Karpas-422 (cell line): Measurements from ENCODE around the gene SEZ6. TPM values are rescaled to one million over a fixed set of nuclear protein-coding genes. Genes with fewer than 3 reads are reported as not detected.

ENCODE experiments used
- DNase-seq: peaks from one replicate; pipeline ENCODE4 v3.0.0-alpha.2; 2015
- H2AFZ ChIP-seq: fragments of 200-600 bp; sonication (generic); 2 replicates; pipeline ENCODE4 v1.6.1; 2014; ENCODE audit warnings: antibody characterized with exemption, low read length, mixed read lengths
- H3K27ac ChIP-seq: fragments of 200-600 bp; sonication (generic); 2 replicates; pipeline ENCODE4 v1.5.1; 2014; ENCODE audit warnings: mild to moderate bottlenecking, low read length, moderate library complexity
- H3K27me3 ChIP-seq: fragments of 200-600 bp; sonication (generic); 2 replicates; pipeline ENCODE4 v1.6.1; 2014; ENCODE audit warnings: low read length, mixed read lengths
- H3K36me3 ChIP-seq: fragments of 200-600 bp; sonication (generic); 2 replicates; pipeline ENCODE4 v1.6.1; 2014; ENCODE audit warnings: low read length, mixed read lengths; ENCODE audit not compliant: insufficient read depth
- H3K4me1 ChIP-seq: fragments of 200-600 bp; sonication (generic); 2 replicates; pipeline ENCODE4 v1.6.1; 2014; ENCODE audit warnings: mild to moderate bottlenecking, low read length, mixed read lengths
- H3K4me2 ChIP-seq: fragments of 200-600 bp; sonication (generic); 2 replicates; pipeline ENCODE4 v1.6.1; 2014; ENCODE audit warnings: low read length, low read depth, mild to moderate bottlenecking; ENCODE audit not compliant: poor library complexity, severe bottlenecking
- H3K4me3 ChIP-seq: fragments of 200-600 bp; sonication (generic); 2 replicates; pipeline ENCODE4 v1.5.1; 2014; ENCODE audit warnings: mild to moderate bottlenecking, antibody characterized with exemption, low read length, mixed read lengths
- H3K79me2 ChIP-seq: fragments of 200-600 bp; sonication (generic); 2 replicates; pipeline ENCODE4 v1.6.1; 2014; ENCODE audit warnings: mild to moderate bottlenecking, low read length, mixed read lengths
- H3K9ac ChIP-seq: fragments of 200-600 bp; sonication (generic); 2 replicates; pipeline ENCODE4 v1.6.0; 2014; ENCODE audit warnings: low read length
- H3K9me2 ChIP-seq: fragments of 200-600 bp; sonication (generic), shearing (Covaris generic); replicated peaks from 2 replicates; pipeline ENCODE4 v1.6.0; 2014; ENCODE audit warnings: mild to moderate bottlenecking, low read length, moderate library complexity; ENCODE audit not compliant: insufficient read depth
- H3K9me3 ChIP-seq: fragments of 300-700, 200-600 bp; sonication (generic); 2 replicates; pipeline ENCODE4 v1.6.1; 2014; ENCODE audit warnings: low read length, mixed read lengths
- H4K20me1 ChIP-seq: fragments of 200-600 bp; sonication (generic); 2 replicates; pipeline ENCODE4 v1.6.1; 2014; ENCODE audit warnings: mild to moderate bottlenecking, antibody characterized with exemption, low read length, low read depth; ENCODE audit not compliant: insufficient read depth
- total RNA-seq: library from RNA; depleted of rRNA; stranded (reverse); fragments of >200 nt; shearing (Covaris generic); gene quantifications from 2 replicates; pipeline ENCODE4 v1.2.3, GENCODE V29; 2014; ENCODE audit warnings: low replicate concordance

The SEZ6 gene
- total RNA-seq, 1 experiment from 2014 or later: not detected

DNA sequence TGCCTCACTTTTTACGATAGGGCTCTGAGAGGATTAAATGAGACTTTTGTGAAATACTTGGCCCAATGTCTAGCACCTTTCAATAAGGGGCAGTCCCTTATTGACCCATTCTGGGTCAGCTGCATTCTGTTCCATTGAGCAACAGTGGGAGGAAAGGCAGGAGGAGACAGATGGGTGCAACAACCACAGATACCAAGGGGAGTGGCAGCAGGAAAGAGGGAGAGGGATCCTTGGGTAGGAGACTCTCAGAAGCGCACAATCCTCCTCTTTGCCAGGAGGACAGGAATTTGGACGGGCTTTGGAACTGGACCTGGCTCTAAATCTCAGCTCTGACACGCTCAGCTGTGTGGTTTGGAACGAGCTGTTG is 40.6 kb upstream of the SEZ6 start:
- no peak overlapping the region for H3K9ac ChIP-seq
- no peaks in the 10 kb centered on the region; the same call in 1 of the 2 replicates for H4K20me1 ChIP-seq
- no peak for DNase-seq
- H3K79me2 ChIP-seq: no peaks in the 10 kb centered on the region
- no peaks in the 10 kb centered on the region for H3K9me2 ChIP-seq
- H3K4me3 ChIP-seq: no peak overlapping the region
- H3K27me3 ChIP-seq: no peaks in the 10 kb centered on the region
- peaks cover 29% of the 10 kb centered on the region for H3K4me1 ChIP-seq
- no peak overlapping the region for H3K27ac ChIP-seq
- H3K9me3 ChIP-seq: no peaks in the 10 kb centered on the region
- H3K4me2 ChIP-seq: no peak overlapping the region
- no peak overlapping the region for H2AFZ ChIP-seq
- H3K36me3 ChIP-seq: no peaks in the 10 kb centered on the region

DNA sequence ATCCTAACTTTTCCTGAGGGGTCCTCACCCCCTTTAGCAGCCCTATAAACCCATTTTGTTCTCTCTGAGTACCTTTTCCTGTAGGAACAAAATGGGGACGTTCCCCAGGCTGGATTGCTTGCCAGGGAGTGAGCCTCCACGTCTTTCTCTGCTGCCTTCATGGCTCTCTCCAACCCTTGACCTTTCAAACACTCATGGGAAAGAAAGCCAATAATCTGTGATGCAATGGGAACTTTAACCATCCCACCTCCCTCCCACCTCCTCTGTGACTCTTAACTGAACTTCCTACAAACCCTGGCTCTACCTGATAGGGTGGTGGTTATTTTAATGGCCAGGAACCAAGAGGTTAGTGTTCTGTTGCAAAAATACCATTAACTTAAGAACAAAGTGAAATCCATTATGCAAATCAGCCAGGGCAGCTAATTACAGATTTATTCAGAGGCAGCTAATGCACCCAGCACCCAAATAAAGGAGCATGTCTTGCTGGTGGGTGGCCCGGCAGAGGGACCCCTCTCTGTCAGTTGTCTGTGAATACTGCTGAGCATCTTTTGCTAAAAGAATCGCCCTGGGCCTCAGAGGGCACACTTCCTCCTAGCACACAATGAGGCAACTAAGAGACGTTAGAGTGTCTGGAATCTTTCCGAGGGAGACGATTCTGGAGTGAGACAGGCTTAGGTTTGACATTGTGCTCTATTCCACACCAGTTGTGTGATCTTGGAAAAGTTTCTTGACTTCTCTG is 40.1 kb upstream of the SEZ6 start:
- H3K4me2 ChIP-seq: no peak overlapping the region

DNA sequence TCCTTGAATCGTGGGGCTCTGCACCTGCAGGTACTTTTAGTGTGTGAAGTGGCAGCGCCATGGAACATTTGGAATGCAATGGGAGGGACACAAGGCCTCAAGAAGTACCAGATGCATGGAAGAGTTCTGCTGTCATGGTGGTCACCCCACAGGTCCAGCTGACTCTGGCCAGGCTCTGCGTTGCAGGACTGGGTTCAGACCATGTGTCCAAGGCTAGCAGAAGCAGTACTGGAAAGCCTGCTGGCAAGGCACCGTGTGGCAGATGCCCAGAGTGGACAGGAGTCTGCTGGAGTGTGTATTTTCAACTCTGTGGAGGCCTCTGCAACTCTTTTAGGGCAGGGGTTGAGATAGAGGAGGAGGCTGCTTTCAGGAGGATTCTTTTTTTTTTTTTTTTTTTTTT is 39.2 kb upstream of the SEZ6 start:
- Histone ChIP-seq H3K27me3 (no peaks in the 10 kb centered on the region), H2AFZ (no peak overlapping the region), H3K4me1 (peaks cover 29% of the 10 kb centered on the region), H3K9me2 (no peaks in the 10 kb centered on the region), H3K9me3 (no peaks in the 10 kb centered on the region), H3K4me3 (no peak overlapping the region), H4K20me1 (no peaks in the 10 kb centered on the region; the same call in 1 of the 2 replicates), H3K4me2 (no peak overlapping the region), H3K79me2 (no peaks in the 10 kb centered on the region), H3K9ac (no peak overlapping the region), H3K27ac (no peak overlapping the region), H3K36me3 (no peaks in the 10 kb centered on the region)
- DNase-seq: no peak

More for the DNA sequence above, 40.1 kb upstream of the SEZ6 start:
- H3K9ac ChIP-seq: no peak overlapping the region
- H3K36me3 ChIP-seq: no peaks in the 10 kb centered on the region
- H3K9me2 ChIP-seq: no peaks in the 10 kb centered on the region
- H2AFZ ChIP-seq: no peak overlapping the region
- no peaks in the 10 kb centered on the region for H3K27me3 ChIP-seq
- no peak overlapping the region for H3K27ac ChIP-seq
- no peak overlapping the region for H3K4me3 ChIP-seq
- DNase-seq: no peak
- peaks cover 29% of the 10 kb centered on the region for H3K4me1 ChIP-seq
- no peaks in the 10 kb centered on the region; the same call in 1 of the 2 replicates for H4K20me1 ChIP-seq
- H3K79me2 ChIP-seq: no peaks in the 10 kb centered on the region
- H3K9me3 ChIP-seq: no peaks in the 10 kb centered on the region

DNA sequence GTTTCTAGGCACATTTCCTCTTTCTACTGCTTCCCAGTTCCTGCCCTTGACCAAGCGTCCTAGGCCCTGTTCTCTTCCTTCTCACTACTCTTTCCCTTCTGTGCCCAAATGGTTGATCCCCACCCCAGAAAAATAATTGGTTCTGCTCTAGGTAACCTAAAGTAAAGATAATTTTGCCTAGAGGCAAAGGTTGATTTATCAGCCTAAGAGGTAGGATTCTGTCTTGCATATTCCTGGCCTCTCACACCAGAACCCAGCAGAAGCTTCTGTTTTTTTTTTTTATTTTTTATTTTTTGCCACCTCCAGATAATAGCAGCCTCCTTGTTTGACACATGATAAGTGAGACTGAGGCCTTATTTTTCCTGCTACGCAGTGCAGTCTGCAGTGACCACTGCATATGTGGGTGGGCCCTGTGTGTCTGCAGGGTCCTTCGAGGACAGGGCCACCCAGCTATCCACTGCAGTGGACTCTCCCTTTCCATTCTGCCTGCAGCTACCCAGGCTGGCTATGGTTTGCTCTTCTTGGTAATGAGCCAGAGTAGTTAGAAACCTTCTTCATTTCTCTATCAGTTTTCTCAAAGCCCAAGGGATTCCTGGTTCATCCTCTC is 37.8 kb upstream of the SEZ6 start:
- Histone ChIP-seq H3K79me2 (no peaks in the 10 kb centered on the region), H3K27ac (no peak overlapping the region), H3K9me3 (no peaks in the 10 kb centered on the region), H2AFZ (no peak overlapping the region), H3K4me2 (no peak overlapping the region), H4K20me1 (no peaks in the 10 kb centered on the region; the same call in 1 of the 2 replicates), H3K4me3 (no peak overlapping the region), H3K27me3 (no peaks in the 10 kb centered on the region), H3K36me3 (no peaks in the 10 kb centered on the region), H3K9ac (no peak overlapping the region), H3K9me2 (no peaks in the 10 kb centered on the region), H3K4me1 (peaks cover 29% of the 10 kb centered on the region)
- no peak for DNase-seq

DNA sequence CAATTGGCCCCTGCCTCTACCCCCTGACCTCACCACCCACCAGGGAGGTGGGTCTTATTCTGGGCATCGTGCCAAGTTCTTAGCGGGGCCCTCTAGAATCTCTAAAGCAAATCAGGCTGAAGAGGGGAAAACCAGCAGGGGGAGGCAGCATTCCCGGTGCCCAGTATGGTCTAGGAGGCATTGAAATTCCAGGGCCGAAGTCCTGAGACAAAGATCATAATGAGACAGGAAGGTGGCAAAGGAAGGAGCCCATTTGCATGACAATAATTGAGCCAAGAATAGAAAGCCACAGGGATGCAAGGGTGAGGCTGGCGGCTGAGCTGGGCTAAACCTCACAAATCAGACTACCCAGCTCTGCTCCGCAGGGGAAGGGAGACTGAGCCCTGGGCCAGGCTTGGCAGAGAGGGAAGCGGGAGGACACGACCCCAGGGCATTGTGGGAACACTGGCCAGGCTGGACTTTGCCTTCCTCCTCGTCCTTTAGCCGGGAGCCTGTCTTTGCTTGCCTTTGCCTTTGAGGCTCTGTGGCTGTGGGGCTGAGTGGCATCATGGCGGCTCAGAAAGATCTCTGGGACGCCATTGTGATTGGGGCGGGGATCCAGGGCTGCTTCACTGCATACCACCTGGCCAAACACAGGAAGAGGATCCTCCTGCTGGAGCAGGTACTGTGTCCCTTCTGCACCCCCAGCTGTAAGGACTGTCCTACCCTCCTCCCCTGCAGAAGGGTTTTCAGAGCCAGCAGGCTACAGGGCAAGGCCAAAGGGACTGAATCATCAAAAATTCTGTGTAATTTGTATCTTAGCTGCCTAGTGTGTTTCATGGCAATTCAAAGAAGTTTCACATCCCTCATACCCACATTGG is 37.1 kb upstream of the SEZ6 start, which contains the start of gene PIPOX:
TSS of gene PIPOX (plus strand) at position 463 of the 860 bp plus-strand sequence. CDS start at position 548, 85 bp downstream.
- no peak within 1 kb of the TSS for H3K27ac ChIP-seq
- peaks cover 27% of the 10 kb centered on the region for H3K4me1 ChIP-seq
- H2AFZ ChIP-seq: no peak within 1 kb of the TSS
- no peaks in the 10 kb centered on the region for H3K36me3 ChIP-seq
- no peak within 1 kb of the TSS for H3K4me3 ChIP-seq
- no peak within 1 kb of the TSS for H3K9ac ChIP-seq
- H3K4me2 ChIP-seq: peak within 1 kb of the TSS; percentile 29
- H3K27me3 ChIP-seq: no peaks in the 10 kb centered on the region
- H3K79me2 ChIP-seq: no peaks in the 10 kb centered on the region
- H4K20me1 ChIP-seq: no peaks in the 10 kb centered on the region; the same call in 1 of the 2 replicates
- peak; percentile 62 for DNase-seq
- no peaks in the 10 kb centered on the region for H3K9me3 ChIP-seq
- H3K9me2 ChIP-seq: no peaks in the 10 kb centered on the region

DNA sequence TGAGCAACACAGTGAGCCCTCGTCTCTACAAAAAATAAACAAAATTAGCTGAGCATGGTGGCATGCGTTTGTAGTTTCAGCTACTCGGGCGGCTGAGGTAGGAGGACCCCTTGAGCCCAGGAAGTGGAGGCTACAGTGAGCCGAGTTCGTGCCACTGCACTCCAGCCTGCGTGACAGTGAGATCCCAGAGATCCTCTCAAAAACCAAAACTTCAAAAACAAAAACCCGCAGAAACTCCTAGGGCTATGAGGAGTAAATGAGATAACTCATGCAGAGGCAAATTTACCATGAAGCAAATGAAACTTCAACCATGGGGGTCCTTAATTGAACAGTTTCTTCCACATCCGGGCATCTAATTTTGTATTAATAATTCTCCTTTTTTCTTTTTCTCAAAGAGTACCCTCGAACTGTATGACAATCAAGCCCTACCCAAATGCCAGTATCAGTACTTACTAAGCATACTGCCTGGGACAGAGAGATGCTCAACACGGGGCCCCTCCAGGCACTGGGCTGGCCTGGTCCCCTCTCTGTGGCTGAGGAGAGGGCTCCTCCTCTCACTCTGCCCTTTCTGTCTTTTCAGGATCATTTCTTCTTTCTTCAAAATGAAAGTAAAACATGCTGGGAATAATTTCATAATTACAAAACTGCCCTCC is 36.3 kb upstream of the SEZ6 start:
- peak overlapping the region; percentile 29 for H3K4me2 ChIP-seq

DNA sequence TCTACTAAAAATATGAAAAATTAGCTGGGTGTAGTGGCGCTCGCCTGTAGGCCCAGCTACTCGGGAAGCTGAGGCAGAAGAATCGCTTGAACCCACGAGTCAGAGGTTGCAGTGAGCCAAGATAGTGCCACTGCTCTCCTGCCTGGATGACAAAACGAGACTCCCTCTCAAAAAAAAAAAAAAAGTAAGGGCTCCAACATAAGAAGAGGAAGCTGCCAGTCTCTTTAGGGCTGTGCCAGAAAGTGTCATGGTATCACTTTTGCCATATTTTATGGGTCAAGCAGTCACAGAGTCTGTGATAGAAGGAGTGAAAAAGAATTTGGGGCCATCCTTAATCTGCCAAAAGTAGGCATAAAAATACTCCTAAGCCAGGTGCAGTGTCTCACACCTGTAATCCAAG is 35.7 kb upstream of the SEZ6 start:
- no peak for DNase-seq
- Histone ChIP-seq H3K27me3 (no peaks in the 10 kb centered on the region), H3K4me3 (no peak overlapping the region), H3K9me3 (no peaks in the 10 kb centered on the region), H2AFZ (no peak overlapping the region), H3K36me3 (no peaks in the 10 kb centered on the region), H3K4me2 (no peak overlapping the region), H3K9me2 (no peaks in the 10 kb centered on the region), H3K9ac (no peak overlapping the region), H3K79me2 (no peaks in the 10 kb centered on the region), H3K27ac (no peak overlapping the region), H3K4me1 (peaks cover 21% of the 10 kb centered on the region), H4K20me1 (no peaks in the 10 kb centered on the region; the same call in 1 of the 2 replicates)

More for the DNA sequence above, 36.3 kb upstream of the SEZ6 start:
- Histone ChIP-seq H3K27me3 (no peaks in the 10 kb centered on the region), H3K79me2 (no peaks in the 10 kb centered on the region), H3K4me3 (no peak overlapping the region), H3K27ac (no peak overlapping the region), H4K20me1 (no peaks in the 10 kb centered on the region; the same call in 1 of the 2 replicates), H3K9me3 (no peaks in the 10 kb centered on the region), H3K36me3 (no peaks in the 10 kb centered on the region), H3K9ac (no peak overlapping the region), H3K4me1 (peaks cover 21% of the 10 kb centered on the region), H2AFZ (no peak overlapping the region), H3K9me2 (no peaks in the 10 kb centered on the region)
- no peak for DNase-seq
